C4-2B (cell line): ENCODE results near the gene MLLT6.
A peak's percentile ranks its signal among the peaks of the same experiment; 100 is the strongest.

Source experiments
- H3K27ac ChIP-seq: fragments of 450-650 bp; 2 replicates; pipeline ENCODE4 v1.5.1; 2017
- ZFX ChIP-seq: fragments of 450-650 bp; IDR thresholded peaks from 2 replicates; pipeline ENCODE4 v1.6.1; 2017
- TF ChIP-seq, protein P1 (sequence below): fragments of 450-650 bp; conservative IDR thresholded peaks from 2 replicates; pipeline ENCODE4 v1.5.1; 2017; ENCODE audit warnings: mild to moderate bottlenecking

MLLT6 gene

GRCh38 chr17:38705803-38706504 is 881 bp downstream of the MLLT6 start:
- peak overlapping the region; percentile 98 for H3K27ac ChIP-seq
- TF ChIP-seq, protein P1, sequence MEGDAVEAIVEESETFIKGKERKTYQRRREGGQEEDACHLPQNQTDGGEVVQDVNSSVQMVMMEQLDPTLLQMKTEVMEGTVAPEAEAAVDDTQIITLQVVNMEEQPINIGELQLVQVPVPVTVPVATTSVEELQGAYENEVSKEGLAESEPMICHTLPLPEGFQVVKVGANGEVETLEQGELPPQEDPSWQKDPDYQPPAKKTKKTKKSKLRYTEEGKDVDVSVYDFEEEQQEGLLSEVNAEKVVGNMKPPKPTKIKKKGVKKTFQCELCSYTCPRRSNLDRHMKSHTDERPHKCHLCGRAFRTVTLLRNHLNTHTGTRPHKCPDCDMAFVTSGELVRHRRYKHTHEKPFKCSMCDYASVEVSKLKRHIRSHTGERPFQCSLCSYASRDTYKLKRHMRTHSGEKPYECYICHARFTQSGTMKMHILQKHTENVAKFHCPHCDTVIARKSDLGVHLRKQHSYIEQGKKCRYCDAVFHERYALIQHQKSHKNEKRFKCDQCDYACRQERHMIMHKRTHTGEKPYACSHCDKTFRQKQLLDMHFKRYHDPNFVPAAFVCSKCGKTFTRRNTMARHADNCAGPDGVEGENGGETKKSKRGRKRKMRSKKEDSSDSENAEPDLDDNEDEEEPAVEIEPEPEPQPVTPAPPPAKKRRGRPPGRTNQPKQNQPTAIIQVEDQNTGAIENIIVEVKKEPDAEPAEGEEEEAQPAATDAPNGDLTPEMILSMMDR: no peak
- no peak for TF ChIP-seq ZFX

DNA sequence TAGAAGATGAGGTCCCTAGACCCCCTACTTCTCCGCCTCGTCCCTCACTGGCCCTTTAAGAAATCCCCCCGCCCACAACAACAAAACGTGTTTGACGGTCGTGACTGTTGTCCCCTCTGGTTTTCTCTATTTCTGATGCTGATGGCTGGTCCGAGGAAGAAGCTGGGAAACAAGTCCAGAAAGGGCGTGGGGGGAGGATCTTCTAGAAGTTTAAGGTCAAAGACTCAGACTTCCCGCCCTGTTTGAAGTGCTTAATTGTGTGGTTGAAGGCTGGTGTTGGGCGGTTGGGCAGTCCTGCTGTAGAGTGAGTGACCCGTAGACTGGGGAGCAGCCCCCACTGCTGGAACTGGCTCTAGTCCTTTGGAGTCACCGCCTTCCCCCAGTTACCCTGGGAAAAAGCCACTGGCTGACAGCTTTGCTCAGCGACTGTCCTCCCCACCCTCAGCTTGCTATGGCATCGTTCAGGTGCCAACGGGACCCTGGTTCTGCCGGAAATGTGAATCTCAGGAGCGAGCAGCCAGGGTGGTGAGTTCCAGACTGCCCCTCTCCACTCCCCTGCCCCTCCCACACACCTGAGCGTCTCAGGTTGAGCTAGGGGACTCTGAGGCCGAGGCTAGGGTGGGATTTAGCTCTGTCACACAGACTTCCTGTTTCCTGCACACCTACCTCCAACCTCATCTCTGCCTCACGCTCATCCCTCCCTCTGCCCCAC is 1.6 kb downstream of the MLLT6 start:
- H3K27ac ChIP-seq: peak overlapping the region; percentile 98
- TF ChIP-seq, protein P1: no peak
- TF ChIP-seq ZFX: no peak

DNA sequence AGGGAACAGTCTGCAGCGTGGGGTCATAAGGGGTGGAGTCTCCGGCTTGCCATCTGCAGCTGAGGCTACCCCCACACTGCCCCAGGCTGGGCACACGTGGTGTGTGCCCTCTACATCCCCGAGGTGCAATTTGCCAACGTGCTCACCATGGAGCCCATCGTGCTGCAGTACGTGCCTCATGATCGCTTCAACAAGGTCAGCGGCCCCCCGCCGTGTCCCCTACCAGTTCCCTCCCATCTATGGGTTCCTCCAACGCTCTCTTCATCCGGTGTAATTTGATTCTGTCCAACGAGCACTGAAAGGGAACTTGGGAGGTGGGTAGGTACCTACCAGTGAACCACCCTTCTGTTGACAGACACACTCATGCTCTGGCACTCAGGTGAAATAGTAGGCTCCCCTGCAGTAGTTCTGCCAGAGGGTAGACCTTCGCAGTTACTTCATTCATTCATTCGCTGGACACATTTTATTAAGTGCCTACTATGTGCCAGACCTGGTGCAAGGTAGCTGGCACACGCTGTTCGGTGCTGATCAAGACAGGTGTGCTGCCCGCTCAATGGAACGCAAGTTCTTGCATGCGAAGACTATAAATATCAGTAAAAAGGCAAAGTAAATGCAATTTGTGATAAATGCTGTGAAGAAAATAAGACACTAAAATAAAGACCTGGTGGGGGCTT is 2.7 kb downstream of the MLLT6 start:
- H3K27ac ChIP-seq: no peak overlapping the region
- TF ChIP-seq, protein P1: no peak
- TF ChIP-seq ZFX: no peak

- TF ChIP-seq, protein P1: no peak
- no peak for TF ChIP-seq ZFX
- H3K27ac ChIP-seq: no peak overlapping the region
Observed at GRCh38 chr17:38709104-38709820, 4.2 kb downstream of the MLLT6 start.

GRCh38 chr17:38709864-38710603 is 5.0 kb downstream of the MLLT6 start:
- no peak overlapping the region for H3K27ac ChIP-seq
- no peak for TF ChIP-seq ZFX

- TF ChIP-seq, protein P1: no peak
- no peak for TF ChIP-seq ZFX
- no peak overlapping the region for H3K27ac ChIP-seq
Observed at GRCh38 chr17:38710604-38710962, 5.5 kb downstream of the MLLT6 start.

DNA sequence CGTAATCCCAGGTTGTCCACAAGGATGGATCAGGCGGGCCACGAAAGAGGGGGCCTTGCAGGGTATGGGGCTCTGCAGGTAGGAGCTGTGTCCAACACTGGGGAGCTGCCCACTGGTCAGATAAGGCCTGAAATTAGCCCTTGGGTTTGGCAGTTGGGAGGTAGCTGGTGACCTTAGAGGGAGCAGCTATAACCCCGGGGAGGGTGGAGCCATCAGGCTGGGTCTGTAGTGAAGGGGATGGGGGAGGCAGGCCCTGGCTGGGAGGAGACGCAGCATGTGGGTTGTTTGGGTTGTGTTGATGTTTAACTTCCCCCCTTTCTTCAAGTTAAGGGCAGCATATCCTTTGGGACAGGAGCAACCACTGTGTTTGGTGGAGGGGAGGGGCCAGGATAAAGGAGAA is 5.9 kb downstream of the MLLT6 start:
- no peak overlapping the region for H3K27ac ChIP-seq
- no peak for TF ChIP-seq ZFX
- TF ChIP-seq, protein P1: no peak
